BJ (cell line): Measurements from ENCODE around the gene ZSWIM8. TPM values are rescaled to one million over a fixed set of nuclear protein-coding genes. Genes with fewer than 3 reads are reported as not detected.

Source experiments
- CTCF ChIA-PET: fragments of 350-600 bp; formaldehyde crosslinking; extraction: SDS; loops from one replicate; lab custom pipeline; 2021; ENCODE audit warnings: antibody characterized with exemption, inconsistent platforms; lab: Yijun Ruan, JAX
- POLR2A ChIA-PET: fragments of 300-600 bp; sonication (Branson Sonifier 250); formaldehyde crosslinking; extraction: SDS; loops from one replicate; lab custom pipeline; 2021; ENCODE audit warnings: antibody characterized with exemption; lab: Charles Lee
- DNase-seq: peaks from one replicate; pipeline ENCODE4 v3.0.0-alpha.2; 2011; ENCODE audit warnings: low read depth
- H3K27me3 ChIP-seq: 2 replicates; pipeline ENCODE4 v1.6.0; 2011; ENCODE audit warnings: low read length; ENCODE audit not compliant: control insufficient read depth, insufficient read depth
- H3K36me3 ChIP-seq: 2 replicates; pipeline ENCODE4 v1.5.1; 2011; ENCODE audit warnings: low read length; ENCODE audit not compliant: control insufficient read depth, insufficient read depth
- H3K4me3 ChIP-seq: 2 replicates; pipeline ENCODE4 v1.5.1; 2011; ENCODE audit warnings: low read depth, mild to moderate bottlenecking, control low read depth, low read length
- polyA plus RNA-seq: library from polyadenylated mRNA; depleted of rRNA; stranded (reverse); fragments of >200 nt; gene quantifications from 2 replicates; pipeline ENCODE4 v1.2.3, GENCODE V29; 2011
- TF ChIP-seq, protein P1 (sequence below): IDR thresholded peaks from 2 replicates; pipeline ENCODE4 v1.5.1; 2011; ENCODE audit warnings: low read depth, mild to moderate bottlenecking, control low read depth, inconsistent platforms, low read length, moderate library complexity; ENCODE audit not compliant: insufficient read depth

ZSWIM8 gene
- polyA plus RNA-seq, 1 experiment = 82.0 TPM

DNA sequence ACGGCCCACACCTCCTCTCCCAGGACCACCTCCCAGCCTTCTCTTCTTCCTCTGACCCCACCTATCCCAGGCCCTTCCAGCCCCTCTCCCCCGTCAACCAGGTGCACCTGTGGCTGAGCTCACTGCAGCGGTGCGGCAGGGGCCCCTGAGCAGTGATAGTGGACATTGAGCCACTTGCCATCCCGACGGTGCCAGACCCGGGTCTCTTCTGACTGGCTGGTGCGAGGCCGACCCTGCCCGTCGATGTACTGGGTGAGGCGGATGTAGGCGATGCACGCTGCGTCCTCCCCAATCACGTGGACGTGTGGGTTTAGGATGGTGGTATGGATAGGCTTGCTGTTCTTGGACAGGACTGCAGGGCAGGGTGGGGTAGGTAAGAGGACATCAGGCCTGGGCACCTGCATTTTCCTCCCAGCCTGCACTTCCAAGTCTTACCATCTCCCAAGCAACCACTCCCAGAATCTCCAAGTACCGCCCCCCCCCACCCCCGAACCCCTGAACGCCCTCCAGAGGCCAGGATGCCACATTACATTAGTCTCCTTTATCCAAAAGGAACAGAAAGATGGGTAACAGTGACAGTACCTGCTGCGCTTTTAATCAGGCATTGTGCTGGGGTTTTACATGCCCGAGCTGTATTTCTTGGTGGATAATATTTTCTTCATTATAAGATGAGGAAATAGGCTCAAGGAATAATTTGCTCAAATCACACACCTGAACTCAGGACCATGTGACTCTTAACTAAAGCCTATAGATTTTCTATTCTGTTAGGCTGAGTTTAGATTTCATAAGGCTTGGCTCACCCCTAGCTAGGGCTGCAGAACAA lies 29.7 kb downstream of the ZSWIM8 start:
- DNase-seq = no peak
- Histone ChIP-seq H3K36me3 (peaks cover 7% of the 10 kb centered on the region), H3K27me3 (no peaks in the 10 kb centered on the region), H3K4me3 (no peak overlapping the region)
- ChIA-PET CTCF (interaction anchor here (0.9 to 2.0 kb wide), 4 partner anchors 13 to 64 kb away, joined by 3 to 12 read pairs (median 6); no protein-coding TSS in a partner anchor), POLR2A (no interaction called here)
- TF ChIP-seq, protein P1, sequence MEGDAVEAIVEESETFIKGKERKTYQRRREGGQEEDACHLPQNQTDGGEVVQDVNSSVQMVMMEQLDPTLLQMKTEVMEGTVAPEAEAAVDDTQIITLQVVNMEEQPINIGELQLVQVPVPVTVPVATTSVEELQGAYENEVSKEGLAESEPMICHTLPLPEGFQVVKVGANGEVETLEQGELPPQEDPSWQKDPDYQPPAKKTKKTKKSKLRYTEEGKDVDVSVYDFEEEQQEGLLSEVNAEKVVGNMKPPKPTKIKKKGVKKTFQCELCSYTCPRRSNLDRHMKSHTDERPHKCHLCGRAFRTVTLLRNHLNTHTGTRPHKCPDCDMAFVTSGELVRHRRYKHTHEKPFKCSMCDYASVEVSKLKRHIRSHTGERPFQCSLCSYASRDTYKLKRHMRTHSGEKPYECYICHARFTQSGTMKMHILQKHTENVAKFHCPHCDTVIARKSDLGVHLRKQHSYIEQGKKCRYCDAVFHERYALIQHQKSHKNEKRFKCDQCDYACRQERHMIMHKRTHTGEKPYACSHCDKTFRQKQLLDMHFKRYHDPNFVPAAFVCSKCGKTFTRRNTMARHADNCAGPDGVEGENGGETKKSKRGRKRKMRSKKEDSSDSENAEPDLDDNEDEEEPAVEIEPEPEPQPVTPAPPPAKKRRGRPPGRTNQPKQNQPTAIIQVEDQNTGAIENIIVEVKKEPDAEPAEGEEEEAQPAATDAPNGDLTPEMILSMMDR = peak; percentile 38

DNA sequence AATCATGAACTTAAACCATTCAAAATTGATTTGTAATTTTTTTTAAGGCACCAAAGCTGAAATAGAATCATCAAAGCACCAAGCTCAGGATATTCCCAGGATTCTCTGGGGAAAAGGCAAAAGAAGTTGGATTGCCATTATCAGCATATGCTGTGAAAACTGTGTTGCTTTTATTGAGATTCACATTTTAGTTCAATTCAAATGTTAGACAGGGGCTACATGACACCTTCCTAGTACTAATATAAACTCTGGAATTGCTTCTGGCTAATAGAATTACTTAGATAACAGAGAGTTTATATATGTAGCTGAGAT lies 30.3 kb downstream of the ZSWIM8 start:
- Histone ChIP-seq H3K4me3 (no peak overlapping the region), H3K27me3 (no peaks in the 10 kb centered on the region), H3K36me3 (peaks cover 7% of the 10 kb centered on the region)
- ChIA-PET CTCF (interaction anchor here (0.9 to 2.0 kb wide), 4 partner anchors 13 to 64 kb away, joined by 3 to 12 read pairs (median 6); no protein-coding TSS in a partner anchor), POLR2A (no interaction called here)
- TF ChIP-seq, protein P1 = no peak
- no peak for DNase-seq

DNA sequence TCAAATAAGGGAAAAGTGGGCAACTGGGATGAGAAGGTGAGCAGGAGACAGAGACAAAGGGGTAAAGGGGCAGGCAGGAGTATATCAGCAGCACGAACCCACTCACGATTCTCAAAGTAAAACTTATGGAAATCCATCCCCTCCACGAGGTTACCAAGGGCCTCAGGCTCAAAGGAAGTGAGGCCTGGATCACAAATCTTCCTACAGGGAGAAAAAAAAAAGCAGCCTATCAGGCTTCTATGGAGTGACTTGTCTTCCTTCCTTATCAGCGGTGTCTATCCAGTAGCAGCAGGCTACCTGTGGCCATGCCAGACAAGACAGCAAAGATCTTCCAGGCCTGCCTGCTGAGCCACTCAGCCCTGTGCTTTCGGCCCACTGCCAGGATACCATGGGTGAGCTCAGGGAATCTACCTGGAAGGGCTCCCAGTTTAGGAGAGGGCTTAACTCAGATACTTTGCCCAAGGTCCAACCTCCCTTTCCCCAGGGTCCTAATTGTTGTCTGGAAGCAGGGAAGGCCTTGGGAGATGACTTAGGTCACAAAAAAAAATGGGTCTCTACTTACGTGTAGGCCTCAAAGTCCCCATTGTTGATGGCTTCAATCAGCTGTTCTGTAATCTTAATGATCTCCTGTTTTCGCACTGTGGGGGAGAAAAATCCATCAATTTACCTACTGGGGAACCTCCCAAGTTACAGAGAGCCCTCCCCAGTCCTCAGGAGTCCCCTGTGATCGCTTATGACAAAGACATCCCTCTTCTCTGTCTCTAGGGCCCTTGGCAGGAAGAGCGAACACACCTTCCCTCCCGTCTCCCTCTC lies 31.7 kb downstream of the ZSWIM8 start:
- TF ChIP-seq, protein P1 = no peak
- POLR2A ChIA-PET = no interaction called here
- H3K27me3 ChIP-seq = no peaks in the 10 kb centered on the region
- no peak for DNase-seq
- CTCF ChIA-PET = interaction anchor here (1.2 to 2.0 kb wide), 2 partner anchors 19 to 32 kb away, joined by 3 to 4 read pairs; no protein-coding TSS in a partner anchor
- peaks cover 8% of the 10 kb centered on the region for H3K36me3 ChIP-seq
- no peak overlapping the region for H3K4me3 ChIP-seq

DNA sequence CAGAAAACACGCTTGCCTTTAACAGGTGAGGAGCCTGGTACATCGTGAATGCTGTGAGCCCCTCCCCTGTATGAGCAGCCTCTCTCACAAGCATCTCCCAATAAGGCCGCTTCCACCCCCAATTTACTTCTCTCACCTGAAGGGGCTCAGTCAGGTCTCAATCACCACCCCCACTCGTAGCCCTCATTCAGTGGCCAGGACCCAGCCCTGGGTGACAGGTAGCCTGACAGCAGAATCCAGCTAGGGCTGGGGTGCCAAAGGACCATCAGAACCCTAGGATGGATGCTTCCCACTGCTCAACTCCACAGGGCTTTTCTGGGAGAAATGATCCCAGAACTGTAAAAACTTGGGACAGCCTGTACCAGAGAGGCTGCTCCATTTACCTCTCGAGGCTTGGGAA lies 32.4 kb downstream of the ZSWIM8 start:
- peaks cover 9% of the 10 kb centered on the region for H3K36me3 ChIP-seq
- TF ChIP-seq, protein P1 = no peak
- ChIA-PET CTCF (interaction anchor here (1.2 kb wide), 1 partner anchor 16 kb away, joined by 3 read pairs; no protein-coding TSS in a partner anchor), POLR2A (no interaction called here)
- no peak for DNase-seq
- H3K27me3 ChIP-seq = no peaks in the 10 kb centered on the region
- no peak overlapping the region for H3K4me3 ChIP-seq

DNA sequence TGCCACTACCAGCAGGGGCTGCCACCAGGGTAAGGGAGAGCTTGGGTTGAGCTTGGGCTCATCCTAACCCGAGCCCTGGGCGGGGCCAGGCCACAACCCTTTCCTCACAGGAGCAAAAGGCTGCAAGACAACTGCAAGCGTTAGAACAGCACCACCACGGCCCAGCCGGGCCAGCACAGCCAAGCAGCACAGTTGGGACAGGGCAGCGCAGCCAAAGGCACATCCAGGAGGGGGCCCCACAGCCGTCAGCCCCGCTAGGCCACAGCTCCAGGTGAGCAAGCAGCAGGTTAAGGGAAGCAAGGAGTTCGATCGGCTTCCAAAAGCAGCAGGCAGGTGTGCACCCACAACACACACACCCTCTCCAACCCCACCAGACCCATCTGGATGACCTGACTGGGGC lies 33.0 kb downstream of the ZSWIM8 start:
- H3K36me3 ChIP-seq = peaks cover 9% of the 10 kb centered on the region
- TF ChIP-seq, protein P1 = no peak
- DNase-seq = no peak
- POLR2A ChIA-PET = no interaction called here
- CTCF ChIA-PET = interaction anchor here (0.7 to 1.5 kb wide), 3 partner anchors 16 to 62 kb away, joined by 3 to 6 read pairs (median 5); no protein-coding TSS in a partner anchor
- H3K27me3 ChIP-seq = no peaks in the 10 kb centered on the region
- H3K4me3 ChIP-seq = no peak overlapping the region
